ENCODE results near the gene SVIL. TPM values are rescaled to one million over a fixed set of nuclear protein-coding genes. Genes with fewer than 3 reads are reported as not detected.
"Not testable (repeated sequence)": the region's sequence is repeated elsewhere in the genome, so short reads cannot be mapped to it uniquely, and the experiment has no call there.

SVIL gene
- total RNA-seq, 1 experiment from 2014 or later: 15.3 TPM

DNA sequence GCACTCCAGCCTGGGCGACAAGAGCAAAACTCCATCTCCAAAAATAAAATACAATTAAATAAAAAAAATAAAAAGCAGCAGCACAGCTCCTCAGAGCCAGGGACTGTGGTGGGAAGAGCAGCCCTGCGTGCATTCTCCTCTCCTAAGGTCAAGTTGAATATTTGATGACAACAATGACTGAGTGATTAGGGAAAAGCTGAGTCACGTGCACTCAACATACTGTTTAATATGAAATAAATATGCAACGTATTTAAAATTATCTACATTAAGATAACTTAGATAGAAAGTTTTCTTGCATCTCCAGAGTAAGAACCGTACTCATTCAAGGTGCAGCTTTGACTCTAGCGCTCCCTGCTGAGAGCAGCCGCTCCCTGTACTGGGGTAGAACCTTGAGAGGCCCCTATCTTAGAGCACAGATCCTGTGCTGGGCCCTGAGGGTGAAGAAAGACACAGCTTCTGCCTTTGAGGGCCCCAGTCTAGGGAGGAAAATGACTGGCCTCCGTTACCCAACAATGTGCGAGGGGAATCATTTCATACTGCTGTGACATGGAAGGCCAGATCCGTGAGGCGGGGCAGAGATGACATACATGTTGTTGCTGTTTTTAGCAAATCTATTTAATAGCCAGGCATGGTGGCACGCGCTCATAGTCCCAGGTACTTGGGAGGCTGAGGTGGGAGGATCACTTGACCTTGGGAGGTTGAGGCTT, 81.1 kb downstream of the SVIL start:
- Histone ChIP-seq H3K4ac (ENCODE audit: low read depth, low read length) (no peak overlapping the region), H3K27me3 (ENCODE audit: insufficient read depth, low read length) (no peaks in the 10 kb centered on the region), H3T11ph (ENCODE audit: low read length) (no peak overlapping the region), H3K9ac (ENCODE audit: extremely low read depth, insufficient read length, low read length) (no peak overlapping the region), H2BK15ac (ENCODE audit: low read depth, low read length) (no peak overlapping the region), H3K23ac (ENCODE audit: insufficient read length, low read depth, low read length) (no peak overlapping the region), H2AFZ (ENCODE audit: low read length) (no peak overlapping the region), H3K4me1 (ENCODE audit: insufficient read depth, low read length) (no peaks in the 10 kb centered on the region; the same call in 1 of the 2 replicates), H3K14ac (ENCODE audit: insufficient read depth, low read length) (no peak overlapping the region), H2BK5ac (ENCODE audit: insufficient read length, low read length) (no peak overlapping the region), H4K8ac (replicated peaks; ENCODE audit: insufficient read length, low read depth, low read length) (no peak overlapping the region), H2BK20ac (ENCODE audit: low read depth, low read length, poor library complexity, severe bottlenecking) (no peak overlapping the region), H3K56ac (ENCODE audit: insufficient read length, low read depth, low read length) (no peak overlapping the region), H3K9me3 (ENCODE audit: control insufficient read depth, low read depth, low read length) (no peaks in the 10 kb centered on the region), H3K27ac (ENCODE audit: insufficient read length, low read depth, low read length) (no peak overlapping the region), H2BK120ac (ENCODE audit: low read depth, low read length, poor library complexity, severe bottlenecking) (no peak overlapping the region), H2BK12ac (ENCODE audit: insufficient read length, low read depth, low read length) (no peak overlapping the region), H4K5ac (ENCODE audit: insufficient read length, low read depth, low read length) (no peak overlapping the region), H3K4me2 (ENCODE audit: insufficient read depth, insufficient read length, low read length) (no peak overlapping the region), H4K91ac (ENCODE audit: insufficient read length, low read depth, low read length) (no peak overlapping the region), H3K23me2 (ENCODE audit: insufficient read length, low read depth, low read length, poor library complexity, severe bottlenecking) (no peaks in the 10 kb centered on the region), H4K20me1 (ENCODE audit: control insufficient read depth, insufficient read depth, insufficient read length) (no peaks in the 10 kb centered on the region), H3K79me1 (ENCODE audit: insufficient read depth, low read depth, low read length, poor library complexity, severe bottlenecking) (no peaks in the 10 kb centered on the region), H3K79me2 (ENCODE audit: insufficient read depth, low read length) (no peaks in the 10 kb centered on the region), H3K18ac (ENCODE audit: insufficient read length, low read depth, low read length) (no peak overlapping the region), H2AK5ac (ENCODE audit: insufficient read length, low read length) (no peak overlapping the region)
- H3K4me1 Mint-ChIP-seq: peaks cover 19 to 25% of the 10 kb centered on the region in 2 experiments
- TF ChIP-seq, protein P1, sequence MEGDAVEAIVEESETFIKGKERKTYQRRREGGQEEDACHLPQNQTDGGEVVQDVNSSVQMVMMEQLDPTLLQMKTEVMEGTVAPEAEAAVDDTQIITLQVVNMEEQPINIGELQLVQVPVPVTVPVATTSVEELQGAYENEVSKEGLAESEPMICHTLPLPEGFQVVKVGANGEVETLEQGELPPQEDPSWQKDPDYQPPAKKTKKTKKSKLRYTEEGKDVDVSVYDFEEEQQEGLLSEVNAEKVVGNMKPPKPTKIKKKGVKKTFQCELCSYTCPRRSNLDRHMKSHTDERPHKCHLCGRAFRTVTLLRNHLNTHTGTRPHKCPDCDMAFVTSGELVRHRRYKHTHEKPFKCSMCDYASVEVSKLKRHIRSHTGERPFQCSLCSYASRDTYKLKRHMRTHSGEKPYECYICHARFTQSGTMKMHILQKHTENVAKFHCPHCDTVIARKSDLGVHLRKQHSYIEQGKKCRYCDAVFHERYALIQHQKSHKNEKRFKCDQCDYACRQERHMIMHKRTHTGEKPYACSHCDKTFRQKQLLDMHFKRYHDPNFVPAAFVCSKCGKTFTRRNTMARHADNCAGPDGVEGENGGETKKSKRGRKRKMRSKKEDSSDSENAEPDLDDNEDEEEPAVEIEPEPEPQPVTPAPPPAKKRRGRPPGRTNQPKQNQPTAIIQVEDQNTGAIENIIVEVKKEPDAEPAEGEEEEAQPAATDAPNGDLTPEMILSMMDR (conservative IDR thresholded peaks at IDR 0.05): no peak
- no peak for DNase-seq
- H3K36me3 Mint-ChIP-seq (ENCODE audit: insufficient read depth in 1 of 3, low read depth in 3 of 3): peaks cover 0 to 24% (median 3%) of the 10 kb centered on the region in 3 experiments; a peak in 4 of 7 replicates
- no CpG with 5 or more reads among the region's 13 CpGs for WGBS (ENCODE audit: extremely low coverage, insufficient read length, low lambda C conversion rate)
- no peak overlapping the region for H3K4me3 Mint-ChIP-seq
- H3K9me3 Mint-ChIP-seq: no peaks in the 10 kb centered on the region
- H3K27ac Mint-ChIP-seq: no peak overlapping the region; a peak in 1 of 7 replicates
- no peaks in the 10 kb centered on the region for H3K27me3 Mint-ChIP-seq (ENCODE audit: low read depth)

DNA sequence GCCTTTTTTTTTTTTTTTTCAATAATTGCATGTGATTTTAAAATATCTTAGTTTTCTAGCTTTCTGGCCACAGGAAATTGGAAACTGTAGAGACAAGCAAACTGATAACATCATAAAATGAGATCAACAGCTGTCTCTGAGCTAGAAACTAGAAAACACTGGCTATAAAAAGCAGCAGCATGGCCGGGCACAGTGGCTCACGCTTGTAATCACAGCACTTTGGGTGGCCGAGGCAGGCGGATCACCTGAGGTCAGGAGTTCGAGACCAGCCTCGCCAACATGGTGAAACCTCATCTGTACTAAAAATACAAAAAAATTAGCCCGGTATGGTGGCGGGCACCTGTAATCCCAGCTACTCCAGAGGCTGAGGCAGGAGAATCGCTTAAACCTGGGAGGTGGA, 81.7 kb downstream of the SVIL start:
- not testable (repeated sequence) for H2BK20ac ChIP-seq (ENCODE audit: low read depth, low read length, poor library complexity, severe bottlenecking); H3K9me3 Mint-ChIP-seq
- peaks cover 0 to 24% (median 3%) of the 10 kb centered on the region in 3 experiments; a peak in 4 of 7 replicates for H3K36me3 Mint-ChIP-seq (ENCODE audit: insufficient read depth in 1 of 3, low read depth in 3 of 3)

More for the DNA sequence above, 81.7 kb downstream of the SVIL start:
- WGBS (ENCODE audit: extremely low coverage, insufficient read length, low lambda C conversion rate): no CpG with 5 or more reads among the region's 9 CpGs
- H3K14ac ChIP-seq (ENCODE audit: insufficient read depth, low read length); H3K4ac ChIP-seq (ENCODE audit: low read depth, low read length); H2BK12ac ChIP-seq (ENCODE audit: insufficient read length, low read depth, low read length); H4K5ac ChIP-seq (ENCODE audit: insufficient read length, low read depth, low read length); H2AK5ac ChIP-seq (ENCODE audit: insufficient read length, low read length); H3K79me2 ChIP-seq (ENCODE audit: insufficient read depth, low read length); H2AFZ ChIP-seq (ENCODE audit: low read length); H4K91ac ChIP-seq (ENCODE audit: insufficient read length, low read depth, low read length); H3K27ac ChIP-seq (ENCODE audit: insufficient read length, low read depth, low read length); H3T11ph ChIP-seq (ENCODE audit: low read length); H3K9me3 ChIP-seq (ENCODE audit: control insufficient read depth, low read depth, low read length); H3K56ac ChIP-seq (ENCODE audit: insufficient read length, low read depth, low read length); H3K9ac ChIP-seq (ENCODE audit: extremely low read depth, insufficient read length, low read length); DNase-seq; H3K27me3 Mint-ChIP-seq (ENCODE audit: low read depth); H3K23me2 ChIP-seq (ENCODE audit: insufficient read length, low read depth, low read length, poor library complexity, severe bottlenecking); H3K27ac Mint-ChIP-seq; H3K18ac ChIP-seq (ENCODE audit: insufficient read length, low read depth, low read length); H4K20me1 ChIP-seq (ENCODE audit: control insufficient read depth, insufficient read depth, insufficient read length); H2BK120ac ChIP-seq (ENCODE audit: low read depth, low read length, poor library complexity, severe bottlenecking); H3K4me2 ChIP-seq (ENCODE audit: insufficient read depth, insufficient read length, low read length); H3K27me3 ChIP-seq (ENCODE audit: insufficient read depth, low read length); H3K4me3 Mint-ChIP-seq; H3K79me1 ChIP-seq (ENCODE audit: insufficient read depth, low read depth, low read length, poor library complexity, severe bottlenecking); H2BK15ac ChIP-seq (ENCODE audit: low read depth, low read length); H4K8ac ChIP-seq (replicated peaks; ENCODE audit: insufficient read length, low read depth, low read length); H2BK5ac ChIP-seq (ENCODE audit: insufficient read length, low read length); H3K4me1 ChIP-seq (ENCODE audit: insufficient read depth, low read length); H3K23ac ChIP-seq (ENCODE audit: insufficient read length, low read depth, low read length): not testable (repeated sequence)
- H3K4me1 Mint-ChIP-seq: peaks cover 20 to 25% of the 10 kb centered on the region in 2 experiments
